ENCODE results near the gene EPS15. TPM values are rescaled to one million over a fixed set of nuclear protein-coding genes. Genes with fewer than 3 reads are reported as not detected.
"Not testable (repeated sequence)": the region's sequence is repeated elsewhere in the genome, so short reads cannot be mapped to it uniquely, and the experiment has no call there.

The EPS15 gene
- total and polyA plus RNA-seq, 2 experiments from 2014 or later: 31.0 to 76.5 TPM

GRCh38 chr1:51414811-51415210 is 104.3 kb downstream of the EPS15 start (continued):
- TF ChIP-seq, protein P1, sequence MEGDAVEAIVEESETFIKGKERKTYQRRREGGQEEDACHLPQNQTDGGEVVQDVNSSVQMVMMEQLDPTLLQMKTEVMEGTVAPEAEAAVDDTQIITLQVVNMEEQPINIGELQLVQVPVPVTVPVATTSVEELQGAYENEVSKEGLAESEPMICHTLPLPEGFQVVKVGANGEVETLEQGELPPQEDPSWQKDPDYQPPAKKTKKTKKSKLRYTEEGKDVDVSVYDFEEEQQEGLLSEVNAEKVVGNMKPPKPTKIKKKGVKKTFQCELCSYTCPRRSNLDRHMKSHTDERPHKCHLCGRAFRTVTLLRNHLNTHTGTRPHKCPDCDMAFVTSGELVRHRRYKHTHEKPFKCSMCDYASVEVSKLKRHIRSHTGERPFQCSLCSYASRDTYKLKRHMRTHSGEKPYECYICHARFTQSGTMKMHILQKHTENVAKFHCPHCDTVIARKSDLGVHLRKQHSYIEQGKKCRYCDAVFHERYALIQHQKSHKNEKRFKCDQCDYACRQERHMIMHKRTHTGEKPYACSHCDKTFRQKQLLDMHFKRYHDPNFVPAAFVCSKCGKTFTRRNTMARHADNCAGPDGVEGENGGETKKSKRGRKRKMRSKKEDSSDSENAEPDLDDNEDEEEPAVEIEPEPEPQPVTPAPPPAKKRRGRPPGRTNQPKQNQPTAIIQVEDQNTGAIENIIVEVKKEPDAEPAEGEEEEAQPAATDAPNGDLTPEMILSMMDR (conservative IDR thresholded peaks at IDR 0.05; ENCODE audit: low read depth in 2 of 2): no peak
- TF ChIP-seq ETS1 (IDR thresholded peaks at IDR 0.05): no peak
- no peak for TF ChIP-seq ZNF331 (CRISPR knock-in tag; IDR thresholded peaks at IDR 0.05; ENCODE audit: low read depth)
- TF ChIP-seq ZNF114 (CRISPR knock-in tag; IDR thresholded peaks at IDR 0.05): no peak

- H3K4me3 ChIP-seq; H3K4me2 ChIP-seq; H4K20me1 ChIP-seq (replicated peaks; ENCODE audit: insufficient read depth); H3K27ac ChIP-seq (ENCODE audit: low read depth); H3K4me3 Mint-ChIP-seq; H3K27me3 Mint-ChIP-seq (ENCODE audit: insufficient read depth, low read depth, poor library complexity); H3K4me1 ChIP-seq (ENCODE audit: insufficient read depth); H3F3A ChIP-seq (replicated peaks; ENCODE audit: low read depth); DNase-seq (ENCODE audit: low spot score); ATAC-seq; H3K27me3 ChIP-seq (ENCODE audit: insufficient read depth); H3K27ac Mint-ChIP-seq; H3K9me2 ChIP-seq (ENCODE audit: insufficient read depth); H3K4me1 Mint-ChIP-seq; H2AFZ ChIP-seq; H3K9me3 Mint-ChIP-seq: not testable (repeated sequence)
- Histone ChIP-seq H3K36me3 (ENCODE audit: insufficient read depth) (peaks cover 22% of the 10 kb centered on the region), H3K79me2 (replicated peaks; ENCODE audit: insufficient read depth) (peaks cover 66% of the 10 kb centered on the region)
- H3K36me3 Mint-ChIP-seq (ENCODE audit: low read depth): peaks cover 46% of the 10 kb centered on the region
Measured at GRCh38 chr1:51411820-51412219, 107.2 kb downstream of the EPS15 start.

DNA sequence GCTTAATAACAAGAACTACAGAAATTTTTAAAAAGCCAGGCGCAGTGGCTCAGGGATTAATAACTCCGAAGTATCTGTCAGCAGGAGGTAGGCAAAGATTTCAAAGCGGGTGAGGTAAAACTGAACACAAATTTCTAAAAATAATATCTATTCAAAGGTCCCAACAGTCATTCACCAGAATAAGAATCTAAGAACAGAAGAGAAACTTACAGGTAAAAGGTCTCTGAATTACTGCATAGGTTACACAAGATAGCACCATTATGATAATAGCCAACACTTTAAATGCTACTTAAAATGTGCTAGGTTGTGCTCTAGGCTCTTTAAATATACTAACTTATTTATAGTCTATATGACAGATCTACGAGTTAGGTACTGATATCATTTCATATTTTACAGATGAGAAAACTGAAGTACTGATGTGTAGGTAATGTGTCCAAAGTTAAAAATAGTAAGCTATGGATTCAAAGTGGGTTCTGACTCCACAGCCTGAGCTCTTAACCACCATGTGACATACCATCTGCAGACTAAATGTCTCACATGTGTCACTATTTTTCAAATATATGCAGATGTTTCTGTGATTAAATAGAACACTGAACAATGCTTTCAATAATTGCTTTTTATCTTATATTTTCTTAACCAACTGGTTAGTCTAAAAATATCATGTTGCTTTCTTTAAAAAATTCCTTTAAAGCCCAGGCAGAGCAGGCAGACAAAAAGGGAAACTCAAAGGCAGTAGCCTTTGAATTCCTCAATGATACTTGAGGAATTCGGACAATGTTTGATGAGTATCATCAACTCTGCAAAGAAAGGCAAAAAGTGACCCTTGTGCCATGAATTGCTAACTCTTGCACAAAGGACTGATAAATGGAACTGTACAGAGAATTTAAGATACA is 108.3 kb downstream of the EPS15 start:
- Histone ChIP-seq H3K27me3 (ENCODE audit: insufficient read depth) (no peaks in the 10 kb centered on the region), H3K36me3 (ENCODE audit: insufficient read depth) (peaks cover 32% of the 10 kb centered on the region), H3K79me2 (replicated peaks; ENCODE audit: insufficient read depth) (peaks cover 56% of the 10 kb centered on the region), H3K27ac (ENCODE audit: low read depth) (no peak overlapping the region), H2AFZ (no peak overlapping the region), H3K4me1 (ENCODE audit: insufficient read depth) (no peaks in the 10 kb centered on the region), H3K4me2 (no peak overlapping the region), H3K4me3 (no peak overlapping the region), H3F3A (replicated peaks; ENCODE audit: low read depth) (no peaks in the 10 kb centered on the region), H4K20me1 (replicated peaks; ENCODE audit: insufficient read depth) (no peaks in the 10 kb centered on the region; the same call in 1 of the 2 replicates), H3K9me2 (ENCODE audit: insufficient read depth) (no peaks in the 10 kb centered on the region)
- Mint-ChIP-seq H3K27ac (no peak overlapping the region), H3K36me3 (ENCODE audit: low read depth) (peaks cover 51% of the 10 kb centered on the region), H3K4me1 (no peaks in the 10 kb centered on the region; the same call in 2 of the 3 replicates), H3K9me3 (no peaks in the 10 kb centered on the region), H3K4me3 (no peak overlapping the region), H3K27me3 (ENCODE audit: insufficient read depth, low read depth, poor library complexity) (peaks cover 5% of the 10 kb centered on the region)
- DNase-seq (ENCODE audit: low spot score): peak; percentile 21
- no peak for ATAC-seq
- TF ChIP-seq, protein P2, sequence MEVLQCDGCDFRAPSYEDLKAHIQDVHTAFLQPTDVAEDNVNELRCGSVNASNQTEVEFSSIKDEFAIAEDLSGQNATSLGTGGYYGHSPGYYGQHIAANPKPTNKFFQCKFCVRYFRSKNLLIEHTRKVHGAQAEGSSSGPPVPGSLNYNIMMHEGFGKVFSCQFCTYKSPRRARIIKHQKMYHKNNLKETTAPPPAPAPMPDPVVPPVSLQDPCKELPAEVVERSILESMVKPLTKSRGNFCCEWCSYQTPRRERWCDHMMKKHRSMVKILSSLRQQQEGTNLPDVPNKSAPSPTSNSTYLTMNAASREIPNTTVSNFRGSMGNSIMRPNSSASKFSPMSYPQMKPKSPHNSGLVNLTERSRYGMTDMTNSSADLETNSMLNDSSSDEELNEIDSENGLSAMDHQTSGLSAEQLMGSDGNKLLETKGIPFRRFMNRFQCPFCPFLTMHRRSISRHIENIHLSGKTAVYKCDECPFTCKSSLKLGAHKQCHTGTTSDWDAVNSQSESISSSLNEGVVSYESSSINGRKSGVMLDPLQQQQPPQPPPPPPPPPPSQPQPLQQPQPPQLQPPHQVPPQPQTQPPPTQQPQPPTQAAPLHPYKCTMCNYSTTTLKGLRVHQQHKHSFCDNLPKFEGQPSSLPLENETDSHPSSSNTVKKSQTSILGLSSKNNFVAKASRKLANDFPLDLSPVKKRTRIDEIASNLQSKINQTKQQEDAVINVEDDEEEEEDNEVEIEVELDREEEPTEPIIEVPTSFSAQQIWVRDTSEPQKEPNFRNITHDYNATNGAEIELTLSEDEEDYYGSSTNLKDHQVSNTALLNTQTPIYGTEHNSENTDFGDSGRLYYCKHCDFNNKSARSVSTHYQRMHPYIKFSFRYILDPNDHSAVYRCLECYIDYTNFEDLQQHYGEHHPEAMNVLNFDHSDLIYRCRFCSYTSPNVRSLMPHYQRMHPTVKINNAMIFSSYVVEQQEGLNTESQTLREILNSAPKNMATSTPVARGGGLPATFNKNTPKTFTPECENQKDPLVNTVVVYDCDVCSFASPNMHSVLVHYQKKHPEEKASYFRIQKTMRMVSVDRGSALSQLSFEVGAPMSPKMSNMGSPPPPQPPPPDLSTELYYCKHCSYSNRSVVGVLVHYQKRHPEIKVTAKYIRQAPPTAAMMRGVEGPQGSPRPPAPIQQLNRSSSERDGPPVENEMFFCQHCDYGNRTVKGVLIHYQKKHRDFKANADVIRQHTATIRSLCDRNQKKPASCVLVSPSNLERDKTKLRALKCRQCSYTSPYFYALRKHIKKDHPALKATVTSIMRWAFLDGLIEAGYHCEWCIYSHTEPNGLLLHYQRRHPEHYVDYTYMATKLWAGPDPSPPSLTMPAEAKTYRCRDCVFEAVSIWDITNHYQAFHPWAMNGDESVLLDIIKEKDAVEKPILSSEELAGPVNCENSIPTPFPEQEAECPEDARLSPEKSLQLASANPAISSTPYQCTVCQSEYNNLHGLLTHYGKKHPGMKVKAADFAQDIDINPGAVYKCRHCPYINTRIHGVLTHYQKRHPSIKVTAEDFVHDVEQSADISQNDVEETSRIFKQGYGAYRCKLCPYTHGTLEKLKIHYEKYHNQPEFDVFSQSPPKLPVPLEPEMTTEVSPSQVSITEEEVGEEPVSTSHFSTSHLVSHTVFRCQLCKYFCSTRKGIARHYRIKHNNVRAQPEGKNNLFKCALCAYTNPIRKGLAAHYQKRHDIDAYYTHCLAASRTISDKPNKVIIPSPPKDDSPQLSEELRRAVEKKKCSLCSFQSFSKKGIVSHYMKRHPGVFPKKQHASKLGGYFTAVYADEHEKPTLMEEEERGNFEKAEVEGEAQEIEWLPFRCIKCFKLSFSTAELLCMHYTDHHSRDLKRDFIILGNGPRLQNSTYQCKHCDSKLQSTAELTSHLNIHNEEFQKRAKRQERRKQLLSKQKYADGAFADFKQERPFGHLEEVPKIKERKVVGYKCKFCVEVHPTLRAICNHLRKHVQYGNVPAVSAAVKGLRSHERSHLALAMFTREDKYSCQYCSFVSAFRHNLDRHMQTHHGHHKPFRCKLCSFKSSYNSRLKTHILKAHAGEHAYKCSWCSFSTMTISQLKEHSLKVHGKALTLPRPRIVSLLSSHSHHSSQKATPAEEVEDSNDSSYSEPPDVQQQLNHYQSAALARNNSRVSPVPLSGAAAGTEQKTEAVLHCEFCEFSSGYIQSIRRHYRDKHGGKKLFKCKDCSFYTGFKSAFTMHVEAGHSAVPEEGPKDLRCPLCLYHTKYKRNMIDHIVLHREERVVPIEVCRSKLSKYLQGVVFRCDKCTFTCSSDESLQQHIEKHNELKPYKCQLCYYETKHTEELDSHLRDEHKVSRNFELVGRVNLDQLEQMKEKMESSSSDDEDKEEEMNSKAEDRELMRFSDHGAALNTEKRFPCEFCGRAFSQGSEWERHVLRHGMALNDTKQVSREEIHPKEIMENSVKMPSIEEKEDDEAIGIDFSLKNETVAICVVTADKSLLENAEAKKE (CRISPR knock-in tag; IDR thresholded peaks at IDR 0.05): no peak
- TF ChIP-seq JUNB (IDR thresholded peaks at IDR 0.05; ENCODE audit: unreplicated experiment): no peak
- TF ChIP-seq, protein P1 (conservative IDR thresholded peaks at IDR 0.05; ENCODE audit: low read depth in 2 of 2): no peak
- TF ChIP-seq ZNF114 (CRISPR knock-in tag; IDR thresholded peaks at IDR 0.05): no peak
